Activated T-helper 1 cell treated with anti-CD3 and anti-CD28 coated beads, Interleukin-12 subunit alpha, Interleukin-12 subunit beta, Interleukin-2, Interleukin-4 antibody, amounts not matched to agents 30 ng/mL and 10 ng/mL and 1 ng/mL, durations not matched to agents 14 hours and 24 hours and 36 hours (primary cell): ENCODE measurements around the gene RNU1-4. TPM values are rescaled to one million over a fixed set of nuclear protein-coding genes. Genes with fewer than 3 reads are reported as not detected.
"Not testable (repeated sequence)": the region's sequence is repeated elsewhere in the genome, so short reads cannot be mapped to it uniquely, and the experiment has no call there.

Source experiments
- DNase-seq: peaks from one replicate; pipeline ENCODE4 v3.0.0; 2021; ENCODE audit warnings: low spot score
- H3K27ac Mint-ChIP-seq: one replicate; pipeline ENCODE4 v1.8.0; 2021; ENCODE audit warnings: mild to moderate bottlenecking, mixed read lengths
- H3K27me3 Mint-ChIP-seq: one replicate; pipeline ENCODE4 v1.8.0; 2022; ENCODE audit warnings: mild to moderate bottlenecking, moderate library complexity, mixed read lengths; ENCODE audit not compliant: insufficient read depth
- H3K36me3 Mint-ChIP-seq: one replicate; pipeline ENCODE4 v1.8.0; 2021; ENCODE audit warnings: low read depth, mixed read lengths
- H3K4me1 Mint-ChIP-seq: one replicate; pipeline ENCODE4 v1.8.0; 2021; ENCODE audit warnings: low read depth, mixed read lengths
- H3K4me3 Mint-ChIP-seq: one replicate; pipeline ENCODE4 v1.8.0; 2021; ENCODE audit warnings: mild to moderate bottlenecking, moderate library complexity, mixed read lengths
- H3K9me3 Mint-ChIP-seq: one replicate; pipeline ENCODE4 v1.8.0; 2021; ENCODE audit warnings: mixed read lengths
- intact Hi-C: fragments of 100-400 bp; cut with micrococcal nuclease; formaldehyde crosslinking; loops from one replicate; pipeline ENCODE4 v1.15.1; 2024
- total RNA-seq: library from RNA; stranded (reverse); gene quantifications from 2 replicates; pipeline ENCODE4 v1.2.3, GENCODE V29; 2022

RNU1-4 gene
- total RNA-seq, 1 donor from 2014 or later, result 3,041 TPM

GRCh38 chr1:16727190-16728111 lies 12.9 kb upstream of the RNU1-4 start:
- Mint-ChIP-seq H3K9me3 (no peaks in the 10 kb centered on the region), H3K4me1 (no peaks in the 10 kb centered on the region), H3K27ac (no peak overlapping the region), H3K36me3 (no peaks in the 10 kb centered on the region), H3K4me3 (no peak overlapping the region), H3K27me3 (peaks cover 11% of the 10 kb centered on the region)
- DNase-seq, result no peak
- intact Hi-C loops, result no loop called here

- H3K27me3 Mint-ChIP-seq, H3K36me3 Mint-ChIP-seq, H3K4me3 Mint-ChIP-seq, intact Hi-C loops, H3K4me1 Mint-ChIP-seq, H3K27ac Mint-ChIP-seq, DNase-seq, H3K9me3 Mint-ChIP-seq: not testable (repeated sequence)
Observed at GRCh38 chr1:16728243-16728949, 11.9 kb upstream of the RNU1-4 start.

- H3K4me3 Mint-ChIP-seq, H3K27ac Mint-ChIP-seq, H3K36me3 Mint-ChIP-seq, H3K4me1 Mint-ChIP-seq, H3K9me3 Mint-ChIP-seq, intact Hi-C loops, DNase-seq, H3K27me3 Mint-ChIP-seq: not testable (repeated sequence)
Observed at GRCh38 chr1:16732254-16732896, 7.9 kb upstream of the RNU1-4 start.

GRCh38 chr1:16741230-16741629 lies 914 bp downstream of the RNU1-4 start:
- H3K36me3 Mint-ChIP-seq, H3K4me1 Mint-ChIP-seq, H3K27ac Mint-ChIP-seq, intact Hi-C loops, H3K4me3 Mint-ChIP-seq, H3K27me3 Mint-ChIP-seq, DNase-seq, H3K9me3 Mint-ChIP-seq: not testable (repeated sequence)

GRCh38 chr1:16747660-16748059 lies 7.3 kb downstream of the RNU1-4 start:
- H3K4me3 Mint-ChIP-seq, intact Hi-C loops, H3K27ac Mint-ChIP-seq, H3K9me3 Mint-ChIP-seq, H3K27me3 Mint-ChIP-seq, H3K36me3 Mint-ChIP-seq, DNase-seq, H3K4me1 Mint-ChIP-seq: not testable (repeated sequence)

- H3K4me1 Mint-ChIP-seq, H3K9me3 Mint-ChIP-seq, intact Hi-C loops, H3K36me3 Mint-ChIP-seq, H3K4me3 Mint-ChIP-seq, H3K27ac Mint-ChIP-seq, DNase-seq, H3K27me3 Mint-ChIP-seq: not testable (repeated sequence)
Observed at GRCh38 chr1:16748710-16749109, 8.4 kb downstream of the RNU1-4 start.

- H3K27me3 Mint-ChIP-seq, H3K9me3 Mint-ChIP-seq, intact Hi-C loops, H3K4me1 Mint-ChIP-seq, H3K36me3 Mint-ChIP-seq, H3K4me3 Mint-ChIP-seq, H3K27ac Mint-ChIP-seq, DNase-seq: not testable (repeated sequence)
Observed at GRCh38 chr1:16749910-16750888, 9.9 kb downstream of the RNU1-4 start.

- H3K4me1 Mint-ChIP-seq, H3K27ac Mint-ChIP-seq, H3K36me3 Mint-ChIP-seq, H3K4me3 Mint-ChIP-seq, H3K27me3 Mint-ChIP-seq, H3K9me3 Mint-ChIP-seq, DNase-seq, intact Hi-C loops: not testable (repeated sequence)
Observed at GRCh38 chr1:16752770-16753169, 12.5 kb downstream of the RNU1-4 start.

- H3K9me3 Mint-ChIP-seq, H3K27me3 Mint-ChIP-seq, H3K4me1 Mint-ChIP-seq, intact Hi-C loops, DNase-seq, H3K36me3 Mint-ChIP-seq, H3K4me3 Mint-ChIP-seq, H3K27ac Mint-ChIP-seq: not testable (repeated sequence)
Observed at GRCh38 chr1:16755385-16755784, 15.1 kb downstream of the RNU1-4 start.

GRCh38 chr1:16755932-16756331 lies 15.6 kb downstream of the RNU1-4 start:
- DNase-seq, H3K4me1 Mint-ChIP-seq, H3K27me3 Mint-ChIP-seq, H3K4me3 Mint-ChIP-seq, intact Hi-C loops, H3K9me3 Mint-ChIP-seq, H3K36me3 Mint-ChIP-seq, H3K27ac Mint-ChIP-seq: not testable (repeated sequence)

GRCh38 chr1:16757574-16757973 lies 17.3 kb downstream of the RNU1-4 start:
- H3K36me3 Mint-ChIP-seq, H3K4me1 Mint-ChIP-seq, H3K9me3 Mint-ChIP-seq, H3K4me3 Mint-ChIP-seq, intact Hi-C loops, DNase-seq, H3K27ac Mint-ChIP-seq, H3K27me3 Mint-ChIP-seq: not testable (repeated sequence)

- DNase-seq, H3K9me3 Mint-ChIP-seq, H3K36me3 Mint-ChIP-seq, H3K27ac Mint-ChIP-seq, H3K4me3 Mint-ChIP-seq, H3K27me3 Mint-ChIP-seq, H3K4me1 Mint-ChIP-seq, intact Hi-C loops: not testable (repeated sequence)
Observed at GRCh38 chr1:16758060-16758459, 17.7 kb downstream of the RNU1-4 start.
